22Rv1 (cell line): Measurements from ENCODE around the gene HYAL2.

ENCODE experiments used
- ZFX ChIP-seq: fragments of 450-650 bp; IDR thresholded peaks from 2 replicates; pipeline ENCODE4 v1.6.1; 2017; ENCODE audit warnings: antibody characterized with exemption, borderline replicate concordance
- TF ChIP-seq, protein P1 (sequence below): fragments of 450-650 bp; IDR thresholded peaks from 2 replicates; pipeline ENCODE4 v1.5.1; 2017; ENCODE audit warnings: mild to moderate bottlenecking

DNA sequence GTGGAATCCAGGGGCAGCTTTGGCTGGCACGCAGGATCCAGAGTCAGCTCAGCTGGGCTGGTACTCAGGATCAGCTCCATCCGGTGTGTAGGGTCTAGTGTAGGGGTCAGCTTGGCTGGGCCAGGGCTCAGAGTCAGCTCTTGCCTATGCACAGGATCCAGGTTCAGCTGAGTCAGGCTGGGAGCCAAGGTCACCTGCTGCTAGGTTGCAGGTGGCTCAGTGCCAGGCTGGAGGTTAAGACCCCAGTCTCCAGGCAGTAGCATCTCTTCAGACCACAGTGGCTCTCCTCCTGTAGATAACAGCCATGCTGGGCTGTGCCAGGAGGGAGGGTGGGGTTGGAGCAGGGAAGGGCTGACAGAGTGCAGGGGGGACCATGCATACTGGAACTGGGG, 25.2 kb downstream of the HYAL2 start:
- TF ChIP-seq, protein P1, sequence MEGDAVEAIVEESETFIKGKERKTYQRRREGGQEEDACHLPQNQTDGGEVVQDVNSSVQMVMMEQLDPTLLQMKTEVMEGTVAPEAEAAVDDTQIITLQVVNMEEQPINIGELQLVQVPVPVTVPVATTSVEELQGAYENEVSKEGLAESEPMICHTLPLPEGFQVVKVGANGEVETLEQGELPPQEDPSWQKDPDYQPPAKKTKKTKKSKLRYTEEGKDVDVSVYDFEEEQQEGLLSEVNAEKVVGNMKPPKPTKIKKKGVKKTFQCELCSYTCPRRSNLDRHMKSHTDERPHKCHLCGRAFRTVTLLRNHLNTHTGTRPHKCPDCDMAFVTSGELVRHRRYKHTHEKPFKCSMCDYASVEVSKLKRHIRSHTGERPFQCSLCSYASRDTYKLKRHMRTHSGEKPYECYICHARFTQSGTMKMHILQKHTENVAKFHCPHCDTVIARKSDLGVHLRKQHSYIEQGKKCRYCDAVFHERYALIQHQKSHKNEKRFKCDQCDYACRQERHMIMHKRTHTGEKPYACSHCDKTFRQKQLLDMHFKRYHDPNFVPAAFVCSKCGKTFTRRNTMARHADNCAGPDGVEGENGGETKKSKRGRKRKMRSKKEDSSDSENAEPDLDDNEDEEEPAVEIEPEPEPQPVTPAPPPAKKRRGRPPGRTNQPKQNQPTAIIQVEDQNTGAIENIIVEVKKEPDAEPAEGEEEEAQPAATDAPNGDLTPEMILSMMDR: no peak
- no peak for TF ChIP-seq ZFX
